Cardiac fibroblast (primary cell): ENCODE data around the gene AKAP1.

Experiments used
- DNase-seq, 2 donors: peaks; one replicate each; pipeline versions ENCODE4 v3.0.0 to v3.0.0-alpha.2; 2010; ENCODE audit warnings: low read depth in 2 of 2
- H3K4me3 ChIP-seq, 2 donors: replicated peaks in 1 of 2; 1 replicate in 1 of 2; 2 replicates in 1 of 2; pipeline ENCODE4 v1.5.1; 2011; ENCODE audit warnings: low read depth in 2 of 2, low read length in 2 of 2, mild to moderate bottlenecking in 2 of 2, moderate library complexity in 1 of 2
- TF ChIP-seq, protein P1 (sequence below): IDR thresholded peaks from one replicate; pipeline ENCODE4 v1.5.1; 2011; ENCODE audit warnings: low read depth, mild to moderate bottlenecking, low read length, inconsistent platforms

Gene AKAP1

DNA sequence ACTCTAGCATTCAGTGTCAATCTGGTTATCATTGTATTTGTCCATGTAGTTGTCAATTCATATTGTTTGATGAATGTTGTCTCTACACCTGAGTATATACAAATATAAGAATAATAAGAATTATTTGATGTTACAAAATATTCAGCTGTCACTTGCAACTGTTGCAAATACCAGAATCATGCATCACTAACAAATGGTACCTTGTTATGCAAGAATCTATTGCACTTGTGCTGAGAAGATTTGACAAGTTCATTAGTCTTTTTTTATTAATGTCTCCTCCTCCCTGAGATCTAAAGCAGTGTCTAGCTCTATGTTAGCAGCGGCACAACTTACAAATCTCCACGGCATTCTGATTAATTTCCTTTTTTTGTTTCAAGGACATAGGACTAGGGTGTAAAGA is 22.2 kb upstream of the AKAP1 start:
- no peak for DNase-seq
- TF ChIP-seq, protein P1, sequence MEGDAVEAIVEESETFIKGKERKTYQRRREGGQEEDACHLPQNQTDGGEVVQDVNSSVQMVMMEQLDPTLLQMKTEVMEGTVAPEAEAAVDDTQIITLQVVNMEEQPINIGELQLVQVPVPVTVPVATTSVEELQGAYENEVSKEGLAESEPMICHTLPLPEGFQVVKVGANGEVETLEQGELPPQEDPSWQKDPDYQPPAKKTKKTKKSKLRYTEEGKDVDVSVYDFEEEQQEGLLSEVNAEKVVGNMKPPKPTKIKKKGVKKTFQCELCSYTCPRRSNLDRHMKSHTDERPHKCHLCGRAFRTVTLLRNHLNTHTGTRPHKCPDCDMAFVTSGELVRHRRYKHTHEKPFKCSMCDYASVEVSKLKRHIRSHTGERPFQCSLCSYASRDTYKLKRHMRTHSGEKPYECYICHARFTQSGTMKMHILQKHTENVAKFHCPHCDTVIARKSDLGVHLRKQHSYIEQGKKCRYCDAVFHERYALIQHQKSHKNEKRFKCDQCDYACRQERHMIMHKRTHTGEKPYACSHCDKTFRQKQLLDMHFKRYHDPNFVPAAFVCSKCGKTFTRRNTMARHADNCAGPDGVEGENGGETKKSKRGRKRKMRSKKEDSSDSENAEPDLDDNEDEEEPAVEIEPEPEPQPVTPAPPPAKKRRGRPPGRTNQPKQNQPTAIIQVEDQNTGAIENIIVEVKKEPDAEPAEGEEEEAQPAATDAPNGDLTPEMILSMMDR, result no peak

GRCh38 chr17:57067162-57067561 is 17.9 kb upstream of the AKAP1 start:
- no peak overlapping the region for H3K4me3 ChIP-seq
- DNase-seq, result no peak
- TF ChIP-seq, protein P1, result no peak

More for the DNA sequence above, 22.2 kb upstream of the AKAP1 start:
- no peak overlapping the region for H3K4me3 ChIP-seq

GRCh38 chr17:57067781-57068180 is 17.3 kb upstream of the AKAP1 start:
- no peak for DNase-seq
- TF ChIP-seq, protein P1, result no peak
- H3K4me3 ChIP-seq, result no peak overlapping the region

- no peak for DNase-seq
- TF ChIP-seq, protein P1, result no peak
- no peak overlapping the region for H3K4me3 ChIP-seq
Measured at GRCh38 chr17:57068222-57068658, 16.8 kb upstream of the AKAP1 start.

- DNase-seq, result no peak
Measured at GRCh38 chr17:57068707-57069106, 16.3 kb upstream of the AKAP1 start.

GRCh38 chr17:57071991-57072944 is 12.8 kb upstream of the AKAP1 start:
- H3K4me3 ChIP-seq, result no peak overlapping the region
- TF ChIP-seq, protein P1, result no peak
- no peak for DNase-seq

More at GRCh38 chr17:57068707-57069106, 16.3 kb upstream of the AKAP1 start:
- TF ChIP-seq, protein P1, result no peak
- no peak overlapping the region for H3K4me3 ChIP-seq
